ENCODE data around the gene MAP2K3. TPM values are rescaled to one million over a fixed set of nuclear protein-coding genes. Genes with fewer than 3 reads are reported as not detected.

The MAP2K3 gene
- total and polyA plus RNA-seq, 2 donors (not counting 1 experiment from before 2014, with no cell fraction given) = 23.8 to 80.9 TPM

- Histone ChIP-seq H3K4me3 (replicated peaks in 1 of 4; ENCODE audit: control extremely low read depth in 1 of 4, insufficient read depth in 1 of 4, low read depth in 3 of 4, low read length in 4 of 4) (no peak overlapping the region), H3K27me3 (ENCODE audit: control insufficient read depth, insufficient read depth, low read length) (no peaks in the 10 kb centered on the region), H3K36me3 (ENCODE audit: control insufficient read depth, insufficient read depth, low read length) (no peaks in the 10 kb centered on the region), H3K27ac (ENCODE audit: insufficient read depth, low read length) (no peak overlapping the region), H2AFZ (ENCODE audit: low read length) (no peak overlapping the region), H3K4me1 (ENCODE audit: control insufficient read depth, extremely low read depth, insufficient read depth, low read length) (no peaks in the 10 kb centered on the region), H3K9ac (ENCODE audit: insufficient read depth, low read length) (no peak overlapping the region), H3K9me3 (ENCODE audit: control insufficient read depth, insufficient read depth, low read depth, low read length) (no peaks in the 10 kb centered on the region), H3K4me2 (ENCODE audit: extremely low read depth, insufficient read depth, low read length) (no peak overlapping the region), H3K79me2 (ENCODE audit: control insufficient read depth, insufficient read depth, low read length) (no peaks in the 10 kb centered on the region), H4K20me1 (ENCODE audit: control insufficient read depth, extremely low read depth, insufficient read depth, low read length) (no peaks in the 10 kb centered on the region)
- no peak for TF ChIP-seq EZH2 (IDR thresholded peaks at IDR 0.05; ENCODE audit: low read length, missing control alignments)
- no peak for TF ChIP-seq CTCF (conservative IDR thresholded peaks at IDR 0.05 in 1 of 2, IDR thresholded peaks at IDR 0.05 in 1 of 2; ENCODE audit: low read depth in 1 of 2, low read length in 2 of 2)
- DNase-seq (ENCODE audit: low read depth in 2 of 2) = no peak
Observed at GRCh38 chr17:21246698-21247097, 37.8 kb upstream of the MAP2K3 start.

GRCh38 chr17:21247552-21248258 is 36.8 kb upstream of the MAP2K3 start:
- Histone ChIP-seq H3K4me2 (ENCODE audit: extremely low read depth, insufficient read depth, low read length) (no peak overlapping the region), H2AFZ (ENCODE audit: low read length) (no peak overlapping the region), H3K79me2 (ENCODE audit: control insufficient read depth, insufficient read depth, low read length) (no peaks in the 10 kb centered on the region), H3K9ac (ENCODE audit: insufficient read depth, low read length) (no peak overlapping the region), H3K4me3 (replicated peaks in 1 of 4; ENCODE audit: control extremely low read depth in 1 of 4, insufficient read depth in 1 of 4, low read depth in 3 of 4, low read length in 4 of 4) (no peak overlapping the region), H3K9me3 (ENCODE audit: control insufficient read depth, insufficient read depth, low read depth, low read length) (no peaks in the 10 kb centered on the region), H3K4me1 (ENCODE audit: control insufficient read depth, extremely low read depth, insufficient read depth, low read length) (no peaks in the 10 kb centered on the region), H4K20me1 (ENCODE audit: control insufficient read depth, extremely low read depth, insufficient read depth, low read length) (no peaks in the 10 kb centered on the region), H3K27ac (ENCODE audit: insufficient read depth, low read length) (no peak overlapping the region), H3K36me3 (ENCODE audit: control insufficient read depth, insufficient read depth, low read length) (no peaks in the 10 kb centered on the region), H3K27me3 (ENCODE audit: control insufficient read depth, insufficient read depth, low read length) (no peaks in the 10 kb centered on the region)
- TF ChIP-seq EZH2 (IDR thresholded peaks at IDR 0.05; ENCODE audit: low read length, missing control alignments) (no peak), CTCF (conservative IDR thresholded peaks at IDR 0.05 in 1 of 2, IDR thresholded peaks at IDR 0.05 in 1 of 2; ENCODE audit: low read depth in 1 of 2, low read length in 2 of 2) (no peak)
- DNase-seq (ENCODE audit: low read depth in 2 of 2) = no peak

- H3K4me2 ChIP-seq (ENCODE audit: extremely low read depth, insufficient read depth, low read length) = no peak overlapping the region
- H3K9me3 ChIP-seq (ENCODE audit: control insufficient read depth, insufficient read depth, low read depth, low read length) = no peaks in the 10 kb centered on the region
- H4K20me1 ChIP-seq (ENCODE audit: control insufficient read depth, extremely low read depth, insufficient read depth, low read length) = no peaks in the 10 kb centered on the region
- DNase-seq (ENCODE audit: low read depth in 2 of 2) = no peak
- H3K4me3 ChIP-seq (replicated peaks in 1 of 4; ENCODE audit: control extremely low read depth in 1 of 4, insufficient read depth in 1 of 4, low read depth in 3 of 4, low read length in 4 of 4) = no peak overlapping the region
- no peaks in the 10 kb centered on the region for H3K79me2 ChIP-seq (ENCODE audit: control insufficient read depth, insufficient read depth, low read length)
- H3K27ac ChIP-seq (ENCODE audit: insufficient read depth, low read length) = no peak overlapping the region
- TF ChIP-seq CTCF (conservative IDR thresholded peaks at IDR 0.05 in 1 of 2, IDR thresholded peaks at IDR 0.05 in 1 of 2; ENCODE audit: low read depth in 1 of 2, low read length in 2 of 2) = no peak
- TF ChIP-seq EZH2 (IDR thresholded peaks at IDR 0.05; ENCODE audit: low read length, missing control alignments) = no peak
- no peak overlapping the region for H3K9ac ChIP-seq (ENCODE audit: insufficient read depth, low read length)
- H2AFZ ChIP-seq (ENCODE audit: low read length) = no peak overlapping the region
- H3K27me3 ChIP-seq (ENCODE audit: control insufficient read depth, insufficient read depth, low read length) = no peaks in the 10 kb centered on the region
- no peaks in the 10 kb centered on the region for H3K36me3 ChIP-seq (ENCODE audit: control insufficient read depth, insufficient read depth, low read length)
- no peaks in the 10 kb centered on the region for H3K4me1 ChIP-seq (ENCODE audit: control insufficient read depth, extremely low read depth, insufficient read depth, low read length)
Observed at GRCh38 chr17:21248500-21248899, 36.0 kb upstream of the MAP2K3 start.
